Embryonic facial prominence (tissue), 1 donor: ENCODE data around the gene SLBP.

ENCODE experiments used
- DNase-seq: peaks from one replicate; pipeline ENCODE4 v3.0.0-alpha.2; 2016; ENCODE audit errors: extremely low spot score

Gene SLBP

GRCh38 chr4:1749370-1749769 lies 37.3 kb upstream of the SLBP start:
- DNase-seq, result no peak

- no peak for DNase-seq
Observed at GRCh38 chr4:1748465-1748995, 36.4 kb upstream of the SLBP start.

- DNase-seq, result no peak
Observed at GRCh38 chr4:1747603-1747967, 35.5 kb upstream of the SLBP start.

DNA sequence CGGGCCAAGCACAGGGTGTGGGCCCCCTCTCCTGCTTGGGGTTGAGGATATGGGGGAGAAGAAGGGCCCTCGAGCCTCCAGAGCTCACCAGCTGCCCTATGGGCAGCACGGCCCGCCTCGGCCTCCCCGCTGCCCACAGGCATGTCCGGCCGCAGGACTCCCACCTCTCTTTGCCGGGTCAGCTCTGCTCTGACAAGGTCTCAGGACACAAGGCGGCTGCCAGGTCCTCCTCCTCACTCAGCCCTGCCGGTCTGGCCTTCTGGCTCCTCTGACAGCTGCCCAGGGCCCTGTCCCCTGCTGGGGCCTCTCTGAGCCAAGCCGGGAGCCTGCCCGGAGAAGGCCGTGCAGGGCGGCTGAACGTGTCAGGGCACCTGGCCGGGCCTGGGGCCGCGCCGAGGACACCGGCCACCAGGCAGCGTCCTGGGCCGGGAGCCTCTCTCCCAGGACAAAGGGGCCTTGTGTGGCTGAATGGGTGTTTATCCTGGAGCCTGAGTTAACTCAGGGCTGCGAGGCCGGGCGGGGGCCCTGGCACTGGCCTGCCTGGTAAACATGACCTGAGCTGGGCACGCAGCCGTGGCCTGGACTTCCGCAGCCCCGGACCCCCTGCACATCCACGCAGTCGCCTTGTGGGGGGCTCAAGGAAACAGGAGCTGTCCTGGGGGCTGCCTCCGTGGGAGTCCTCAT lies 34.9 kb upstream of the SLBP start:
- DNase-seq, result no peak

DNA sequence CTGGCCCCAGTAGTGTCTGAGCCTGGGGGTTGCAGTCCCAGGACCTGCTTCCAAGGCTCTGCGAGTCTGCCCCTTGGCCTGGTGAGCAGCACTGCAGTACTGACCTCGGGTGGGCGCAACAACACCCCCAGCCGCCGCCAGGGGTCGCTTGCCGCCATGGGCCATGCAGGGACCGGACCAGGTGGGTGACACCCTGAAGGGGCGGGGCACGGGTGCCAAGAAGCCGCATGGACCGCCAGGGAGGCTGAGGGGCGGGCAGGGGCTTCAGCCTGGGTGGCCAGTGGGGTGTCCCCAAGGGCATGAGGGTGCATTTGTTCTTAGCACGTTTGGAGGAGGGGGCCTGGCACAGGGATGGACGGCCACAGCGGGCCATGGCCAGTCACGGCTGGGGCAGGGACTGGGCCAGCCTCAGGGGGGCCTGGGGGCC lies 34.2 kb upstream of the SLBP start:
- no peak for DNase-seq

DNA sequence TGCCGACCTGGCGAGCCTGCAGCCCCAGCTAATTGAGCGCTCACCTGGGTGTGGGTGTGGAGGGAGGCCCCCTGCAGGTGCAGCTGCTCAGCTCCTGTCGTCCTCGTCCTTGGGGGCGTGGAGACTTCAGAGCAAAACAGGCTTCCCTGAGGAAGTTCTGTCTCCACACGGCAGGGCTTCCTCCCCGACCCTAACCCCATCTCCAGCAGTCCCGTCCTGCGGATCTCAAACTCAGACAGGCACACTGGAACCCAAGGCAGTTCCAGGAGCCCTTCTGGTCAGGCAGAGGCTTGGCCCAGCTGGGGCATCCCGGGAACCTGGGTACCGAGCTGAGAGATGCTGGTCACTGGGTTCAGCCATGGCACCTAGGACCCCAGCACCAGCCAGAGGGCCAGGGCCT lies 33.6 kb upstream of the SLBP start:
- DNase-seq, result no peak

DNA sequence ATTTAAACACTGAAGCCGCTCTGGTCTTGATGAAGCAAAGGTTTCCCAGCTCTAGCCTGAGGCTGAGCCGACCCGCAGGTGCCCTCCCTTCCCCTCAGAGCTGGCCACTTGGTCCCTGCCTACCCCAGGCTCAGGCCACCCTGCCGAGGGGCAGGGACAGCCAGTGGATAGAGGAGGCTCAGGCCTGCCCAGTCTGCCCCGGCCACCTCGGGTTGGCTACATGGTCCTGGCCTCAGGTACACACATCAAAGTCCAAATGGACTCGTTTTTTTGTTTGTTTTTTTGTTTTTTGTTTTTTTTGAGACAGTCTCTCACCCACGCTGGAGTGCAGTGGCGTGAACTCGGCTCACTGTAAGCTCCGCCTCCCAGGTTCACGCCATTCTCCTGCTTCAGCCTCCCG lies 33.0 kb upstream of the SLBP start:
- DNase-seq, result no peak

DNA sequence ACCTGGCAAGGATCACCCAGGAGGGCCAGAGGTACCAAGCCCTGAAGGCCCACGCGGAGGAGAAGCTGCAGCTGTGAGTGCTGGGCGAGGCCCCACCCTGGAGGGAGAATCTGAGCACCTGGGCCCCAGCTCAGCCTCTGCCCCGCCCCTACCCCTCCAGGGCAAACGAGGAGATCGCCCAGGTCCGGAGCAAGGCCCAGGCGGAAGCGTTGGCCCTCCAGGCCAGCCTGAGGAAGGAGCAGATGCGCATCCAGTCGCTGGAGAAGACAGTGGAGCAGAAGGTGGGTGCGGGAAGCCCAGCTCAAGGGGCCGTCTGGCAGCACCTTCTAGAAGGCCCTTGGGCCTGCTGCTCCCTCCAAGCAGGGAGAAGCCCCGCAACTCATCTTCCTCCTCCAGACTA lies 32.4 kb upstream of the SLBP start:
- no peak for DNase-seq

- DNase-seq, result no peak
Observed at GRCh38 chr4:1743975-1744374, 31.9 kb upstream of the SLBP start.

GRCh38 chr4:1743551-1743950 lies 31.4 kb upstream of the SLBP start:
- no peak for DNase-seq

DNA sequence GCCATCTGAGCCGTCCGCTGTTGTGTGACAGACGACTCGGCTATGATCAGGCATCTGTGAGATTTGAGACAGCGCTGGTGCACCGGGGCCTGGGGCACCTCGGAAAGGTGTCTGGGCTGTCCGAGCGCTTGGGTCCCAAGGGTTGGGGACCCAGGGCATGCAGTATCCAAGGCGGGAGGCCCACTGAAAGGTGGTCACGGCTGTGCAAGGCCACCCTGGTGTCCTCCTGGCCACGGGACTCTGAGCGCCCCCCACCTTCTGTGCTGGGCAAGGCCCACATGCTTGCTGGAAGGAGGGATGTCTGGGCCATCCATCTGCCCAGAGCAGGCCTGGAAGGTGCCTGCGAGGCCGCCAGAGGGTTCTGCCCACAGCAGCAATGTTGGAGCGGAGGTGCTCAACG lies 29.1 kb upstream of the SLBP start:
- DNase-seq, result no peak

GRCh38 chr4:1740021-1740545 lies 28.0 kb upstream of the SLBP start:
- no peak for DNase-seq

GRCh38 chr4:1739358-1739757 lies 27.2 kb upstream of the SLBP start:
- no peak for DNase-seq

- DNase-seq, result no peak
Observed at GRCh38 chr4:1738410-1738809, 26.3 kb upstream of the SLBP start.

DNA sequence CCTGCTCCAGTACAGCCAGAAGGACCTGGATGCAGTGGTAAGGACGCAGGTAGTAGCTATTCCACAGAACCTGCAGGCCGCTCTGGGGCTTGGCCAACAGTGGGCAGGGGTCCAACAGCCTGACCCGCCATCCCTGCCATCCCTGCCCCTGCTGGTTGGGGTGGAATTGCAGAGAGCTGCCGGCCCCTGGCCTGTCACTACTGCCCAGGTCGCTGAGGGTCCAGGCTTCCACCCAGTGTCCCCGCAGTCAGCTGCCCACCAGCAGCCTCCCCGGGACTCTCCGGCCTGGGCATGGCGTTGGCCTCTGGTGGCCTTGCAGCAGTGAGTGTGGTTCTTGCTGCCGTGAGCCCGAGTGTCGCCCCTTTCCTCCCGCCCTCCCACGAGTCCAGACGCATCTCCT lies 25.5 kb upstream of the SLBP start:
- DNase-seq, result no peak

DNA sequence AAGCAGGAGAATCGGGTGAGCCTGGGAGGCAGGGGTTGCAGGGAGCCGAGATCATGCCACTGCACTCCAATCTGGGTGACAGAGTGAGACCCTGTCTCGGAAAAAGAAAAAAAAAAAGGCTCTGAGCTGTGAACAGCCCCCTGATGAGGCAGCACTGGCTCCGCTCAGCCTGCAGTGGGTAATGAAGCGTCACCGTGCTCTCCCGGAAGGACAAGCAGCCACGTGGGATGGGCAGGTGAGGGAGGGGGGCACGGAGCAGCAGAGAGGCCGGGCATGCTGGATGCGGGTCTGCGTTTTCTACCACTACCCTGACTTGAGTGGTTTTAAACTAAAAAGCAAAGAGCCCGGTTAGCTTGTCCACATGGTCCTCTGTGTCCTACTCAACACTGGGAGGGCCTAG lies 24.7 kb upstream of the SLBP start:
- DNase-seq, result no peak

GRCh38 chr4:1735215-1735614 lies 23.1 kb upstream of the SLBP start:
- DNase-seq, result no peak

- no peak for DNase-seq
Observed at GRCh38 chr4:1732911-1733310, 20.8 kb upstream of the SLBP start.

GRCh38 chr4:1731180-1731579 lies 19.1 kb upstream of the SLBP start:
- DNase-seq, result no peak

- no peak for DNase-seq
Observed at GRCh38 chr4:1730532-1731135, 18.5 kb upstream of the SLBP start.

- DNase-seq, result no peak
Observed at GRCh38 chr4:1728061-1728980, 16.2 kb upstream of the SLBP start.
